D721Med (cell line): Measurements from ENCODE around the gene NEURL1.

ENCODE experiments used
- DNase-seq: peaks from one replicate; pipeline ENCODE4 v3.0.0; 2011; ENCODE audit warnings: low spot score; ENCODE audit not compliant: insufficient read length
- FAIRE-seq: peaks from 2 replicates; lab custom pipeline; 2011; peaks lifted over from hg19 to GRCh38; lab: Jason Lieb, UNC
- CTCF ChIP-seq: IDR thresholded peaks from 2 replicates; pipeline ENCODE4 v1.5.1; 2012; ENCODE audit warnings: mild to moderate bottlenecking, control low read depth; ENCODE audit not compliant: insufficient read depth; ENCODE audit errors: missing control alignments

NEURL1 gene

DNA sequence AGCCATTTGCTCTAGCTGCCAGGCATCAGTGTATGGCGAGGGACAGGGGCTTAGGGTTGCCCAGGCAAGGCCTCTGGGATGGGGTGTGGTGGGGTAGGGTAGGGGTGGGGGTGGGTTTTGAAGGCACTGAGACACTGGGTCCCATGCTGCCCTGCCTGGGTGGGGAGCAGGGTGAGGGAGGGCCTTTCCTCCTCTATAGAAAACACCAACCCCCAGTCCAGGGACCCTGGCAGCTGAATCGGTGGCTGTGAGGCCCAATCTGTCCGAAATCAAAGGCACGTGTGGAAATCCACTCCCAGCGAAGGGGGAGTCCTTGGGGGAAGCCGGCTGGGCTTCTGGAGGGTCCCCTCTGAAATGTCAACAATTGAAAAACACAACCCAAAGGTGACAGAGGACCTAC lies 106.4 kb downstream of the NEURL1 start:
- FAIRE-seq = no peak
- no peak for TF ChIP-seq CTCF
- no peak for DNase-seq

DNA sequence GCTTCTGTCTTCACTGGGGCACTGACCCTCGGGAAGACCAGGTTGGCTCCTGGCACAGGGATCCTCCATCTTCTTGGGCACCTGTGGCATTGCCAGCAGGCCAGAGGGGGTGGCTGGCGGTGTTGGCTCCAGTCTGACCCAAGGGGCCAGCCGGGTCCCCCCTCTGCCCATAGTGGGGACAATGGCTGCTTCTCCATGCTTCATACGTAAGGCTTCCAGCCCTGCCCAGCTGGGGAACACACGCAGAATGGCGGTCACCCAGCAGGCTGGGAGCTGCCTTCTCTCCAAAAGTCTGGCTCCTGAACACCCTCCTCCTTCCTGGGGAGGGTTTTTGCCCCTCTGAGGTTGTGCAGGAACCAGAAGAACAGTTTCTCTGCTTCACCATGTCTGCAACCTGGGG lies 106.8 kb downstream of the NEURL1 start:
- TF ChIP-seq CTCF = no peak
- no peak for FAIRE-seq
- no peak for DNase-seq

DNA sequence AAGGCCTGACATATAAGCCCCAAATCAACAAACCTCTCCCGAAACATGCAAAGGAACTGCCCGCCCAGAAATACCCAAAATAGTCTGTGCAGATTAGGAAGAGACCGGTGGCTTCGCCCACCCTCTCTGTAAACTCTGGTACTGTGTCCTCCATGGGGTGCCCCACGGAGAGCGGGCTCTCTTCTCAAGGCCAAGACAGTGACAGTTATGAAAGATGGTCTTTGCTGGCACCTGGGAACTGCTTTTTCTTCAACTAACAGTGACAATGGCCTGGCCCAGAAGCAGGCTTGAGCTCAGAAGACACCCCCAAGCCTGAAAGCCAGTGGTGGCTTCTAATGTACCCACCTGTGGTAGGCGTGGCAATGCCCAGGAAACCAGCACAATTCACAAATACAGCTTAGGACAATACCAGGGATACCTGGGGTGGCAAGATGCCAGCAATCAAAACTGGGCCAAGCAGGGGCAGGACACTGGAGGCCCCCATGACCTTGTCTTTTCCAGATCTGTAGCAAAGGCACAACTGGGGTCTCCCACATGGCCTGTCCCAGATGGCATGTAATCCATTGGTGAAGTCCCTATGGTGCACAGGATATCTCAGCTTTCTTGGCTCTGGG lies 107.6 kb downstream of the NEURL1 start:
- DNase-seq = no peak
- no peak for TF ChIP-seq CTCF
- FAIRE-seq = no peak

- DNase-seq (no peak), FAIRE-seq (no peak)
- no peak for TF ChIP-seq CTCF
Measured at GRCh38 chr10:103602028-103602851, 108.7 kb downstream of the NEURL1 start.

- TF ChIP-seq CTCF = no peak
- DNase-seq = no peak
- FAIRE-seq = no peak
Measured at GRCh38 chr10:103602852-103603155, 109.3 kb downstream of the NEURL1 start.

DNA sequence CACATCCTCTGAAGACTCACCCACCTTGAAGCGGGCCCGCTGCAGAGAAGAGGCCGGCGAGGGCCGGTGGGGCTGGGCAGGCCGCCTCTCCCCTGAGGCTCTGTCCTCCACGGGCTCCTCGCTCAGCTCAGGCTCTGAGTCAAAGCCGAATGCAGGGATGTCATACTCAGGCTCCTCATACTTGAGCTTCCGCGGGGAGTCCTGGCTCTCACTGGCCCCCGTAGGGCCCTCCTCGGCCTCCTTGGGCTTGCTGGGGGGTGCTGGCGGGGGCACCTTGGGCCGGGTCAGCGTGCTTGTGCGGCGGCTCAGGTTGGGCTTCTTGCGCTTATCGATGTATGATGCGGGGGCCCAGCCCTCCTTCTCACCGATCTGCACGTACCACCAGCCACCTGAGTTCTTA lies 109.9 kb downstream of the NEURL1 start:
- FAIRE-seq (no peak), DNase-seq (no peak)
- no peak for TF ChIP-seq CTCF
